Myocyte (in vitro differentiated cells): Measurements from ENCODE around the gene RNF38. TPM values are rescaled to one million over a fixed set of nuclear protein-coding genes. Genes with fewer than 3 reads are reported as not detected.
"Not testable (repeated sequence)": the region's sequence is repeated elsewhere in the genome, so short reads cannot be mapped to it uniquely, and the experiment has no call there.

Experiments
- DNase-seq: peaks from one replicate; pipeline ENCODE4 v3.0.0-alpha.2; 2012; ENCODE audit warnings: low read depth
- total RNA-seq: library from RNA; depleted of rRNA; stranded (reverse); fragments of >200 nt; gene quantifications from 2 replicates; pipeline ENCODE4 v1.2.3, GENCODE V29; 2014

RNF38 gene
- total RNA-seq, 1 donor from 2014 or later: 21.0 TPM

- DNase-seq: no peak
These were observed 63.8 kb downstream of the RNF38 start for GRCh38 chr9:36336131-36336907.

- no peak for DNase-seq
These were observed 68.1 kb downstream of the RNF38 start for GRCh38 chr9:36332006-36332405.

GRCh38 chr9:36328798-36329411 is 71.2 kb downstream of the RNF38 start:
- DNase-seq: peak; percentile 78

- DNase-seq: no peak
These were observed 74.8 kb downstream of the RNF38 start for GRCh38 chr9:36325081-36325828.

GRCh38 chr9:36323926-36324325 is 76.1 kb downstream of the RNF38 start:
- DNase-seq: no peak

GRCh38 chr9:36322462-36322861 is 77.6 kb downstream of the RNF38 start:
- DNase-seq: no peak

GRCh38 chr9:36321903-36322302 is 78.2 kb downstream of the RNF38 start:
- not testable (repeated sequence) for DNase-seq

- no peak for DNase-seq
These were observed 79.6 kb downstream of the RNF38 start for GRCh38 chr9:36320466-36320865.

- DNase-seq: no peak
These were observed 80.3 kb downstream of the RNF38 start for GRCh38 chr9:36319806-36320205.

- no peak for DNase-seq
These were observed 80.9 kb downstream of the RNF38 start for GRCh38 chr9:36319183-36319582.

- no peak for DNase-seq
These were observed 81.8 kb downstream of the RNF38 start for GRCh38 chr9:36318212-36318802.

GRCh38 chr9:36317766-36318165 is 82.3 kb downstream of the RNF38 start:
- DNase-seq: no peak

- DNase-seq: peak; percentile 18
These were observed 83.3 kb downstream of the RNF38 start for GRCh38 chr9:36316611-36317317.

- DNase-seq: no peak
These were observed 84.0 kb downstream of the RNF38 start for GRCh38 chr9:36316049-36316448.

- peak; percentile 12 for DNase-seq
These were observed 84.8 kb downstream of the RNF38 start for GRCh38 chr9:36315283-36315682.

GRCh38 chr9:36314740-36315139 is 85.3 kb downstream of the RNF38 start:
- DNase-seq: no peak

- peak; percentile 69 for DNase-seq
These were observed 93.4 kb downstream of the RNF38 start for GRCh38 chr9:36306471-36307306.

- DNase-seq: not testable (repeated sequence)
These were observed 95.7 kb downstream of the RNF38 start for GRCh38 chr9:36304366-36304765.

GRCh38 chr9:36301227-36301626 is 98.8 kb downstream of the RNF38 start:
- no peak for DNase-seq

GRCh38 chr9:36298566-36298965 is 101.5 kb downstream of the RNF38 start:
- no peak for DNase-seq
